Stimulated activated CD4-positive, alpha-beta T cell treated with anti-CD3 and anti-CD28 coated beads, Interleukin-12 subunit alpha, Interleukin-12 subunit beta, amount 100 ng/mL, for 24 hours (primary cell): ENCODE measurements around the gene CA9.

ENCODE experiments used
- DNase-seq, 2 experiments: peaks; one replicate each; pipeline ENCODE4 v3.0.0-alpha.2; 2020; ENCODE audit warnings: low read depth in 2 of 2

CA9 gene

DNA sequence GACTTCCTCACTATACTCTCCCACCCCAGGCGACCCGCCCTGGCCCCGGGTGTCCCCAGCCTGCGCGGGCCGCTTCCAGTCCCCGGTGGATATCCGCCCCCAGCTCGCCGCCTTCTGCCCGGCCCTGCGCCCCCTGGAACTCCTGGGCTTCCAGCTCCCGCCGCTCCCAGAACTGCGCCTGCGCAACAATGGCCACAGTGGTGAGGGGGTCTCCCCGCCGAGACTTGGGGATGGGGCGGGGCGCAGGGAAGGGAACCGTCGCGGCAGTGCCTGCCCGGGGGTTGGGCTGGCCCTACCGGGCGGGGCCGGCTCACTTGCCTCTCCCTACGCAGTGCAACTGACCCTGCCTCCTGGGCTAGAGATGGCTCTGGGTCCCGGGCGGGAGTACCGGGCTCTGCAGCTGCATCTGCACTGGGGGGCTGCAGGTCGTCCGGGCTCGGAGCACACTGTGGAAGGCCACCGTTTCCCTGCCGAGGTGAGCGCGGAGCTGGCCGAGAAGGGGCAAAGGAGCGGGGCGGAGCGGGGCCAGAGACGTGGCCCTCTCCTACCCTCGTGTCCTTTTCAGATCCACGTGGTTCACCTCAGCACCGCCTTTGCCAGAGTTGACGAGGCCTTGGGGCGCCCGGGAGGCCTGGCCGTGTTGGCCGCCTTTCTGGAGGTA is 2.1 kb downstream of the CA9 start:
- DNase-seq = no peak

DNA sequence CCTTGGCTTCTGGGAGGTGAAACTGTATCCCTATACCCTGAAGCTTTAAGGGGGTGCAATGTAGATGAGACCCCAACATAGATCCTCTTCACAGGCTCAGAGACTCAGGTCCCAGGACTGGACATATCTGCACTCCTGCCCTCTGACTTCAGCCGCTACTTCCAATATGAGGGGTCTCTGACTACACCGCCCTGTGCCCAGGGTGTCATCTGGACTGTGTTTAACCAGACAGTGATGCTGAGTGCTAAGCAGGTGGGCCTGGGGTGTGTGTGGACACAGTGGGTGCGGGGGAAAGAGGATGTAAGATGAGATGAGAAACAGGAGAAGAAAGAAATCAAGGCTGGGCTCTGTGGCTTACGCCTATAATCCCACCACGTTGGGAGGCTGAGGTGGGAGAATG is 5.4 kb downstream of the CA9 start:
- no peak for DNase-seq

DNA sequence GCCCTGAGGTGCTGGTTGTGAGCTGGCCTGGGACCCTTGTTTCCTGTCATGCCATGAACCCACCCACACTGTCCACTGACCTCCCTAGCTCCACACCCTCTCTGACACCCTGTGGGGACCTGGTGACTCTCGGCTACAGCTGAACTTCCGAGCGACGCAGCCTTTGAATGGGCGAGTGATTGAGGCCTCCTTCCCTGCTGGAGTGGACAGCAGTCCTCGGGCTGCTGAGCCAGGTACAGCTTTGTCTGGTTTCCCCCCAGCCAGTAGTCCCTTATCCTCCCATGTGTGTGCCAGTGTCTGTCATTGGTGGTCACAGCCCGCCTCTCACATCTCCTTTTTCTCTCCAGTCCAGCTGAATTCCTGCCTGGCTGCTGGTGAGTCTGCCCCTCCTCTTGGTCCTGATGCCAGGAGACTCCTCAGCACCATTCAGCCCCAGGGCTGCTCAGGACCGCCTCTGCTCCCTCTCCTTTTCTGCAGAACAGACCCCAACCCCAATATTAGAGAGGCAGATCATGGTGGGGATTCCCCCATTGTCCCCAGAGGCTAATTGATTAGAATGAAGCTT is 6.1 kb downstream of the CA9 start:
- no peak for DNase-seq

- no peak for DNase-seq
Observed at GRCh38 chr9:35680331-35681105, 6.8 kb downstream of the CA9 start.

GRCh38 chr9:35681341-35682002 is 7.7 kb downstream of the CA9 start:
- no peak for DNase-seq

DNA sequence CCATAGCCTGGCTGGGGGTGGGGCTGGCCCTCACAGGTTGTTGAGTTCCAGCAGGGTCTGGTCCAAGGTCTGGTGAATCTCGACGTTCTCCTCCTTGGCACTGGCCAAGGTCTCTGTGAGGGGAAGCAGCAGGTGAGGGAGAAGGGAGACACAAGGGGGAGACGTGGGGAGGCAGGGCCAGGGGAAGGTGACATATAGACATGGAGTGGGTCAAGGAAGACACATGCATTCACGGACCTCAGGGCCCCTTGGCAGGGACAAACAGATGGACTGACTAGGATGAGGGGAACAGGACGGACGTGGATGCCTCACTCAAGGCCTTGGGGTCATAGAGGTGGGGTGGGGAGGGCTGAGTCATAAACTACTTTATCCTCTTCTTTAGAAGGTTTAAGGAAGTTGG is 8.3 kb downstream of the CA9 start:
- DNase-seq = no peak

- no peak for DNase-seq
Observed at GRCh38 chr9:35682520-35683315, 9.0 kb downstream of the CA9 start.

- DNase-seq = no peak
Observed at GRCh38 chr9:35683323-35683722, 9.6 kb downstream of the CA9 start.

DNA sequence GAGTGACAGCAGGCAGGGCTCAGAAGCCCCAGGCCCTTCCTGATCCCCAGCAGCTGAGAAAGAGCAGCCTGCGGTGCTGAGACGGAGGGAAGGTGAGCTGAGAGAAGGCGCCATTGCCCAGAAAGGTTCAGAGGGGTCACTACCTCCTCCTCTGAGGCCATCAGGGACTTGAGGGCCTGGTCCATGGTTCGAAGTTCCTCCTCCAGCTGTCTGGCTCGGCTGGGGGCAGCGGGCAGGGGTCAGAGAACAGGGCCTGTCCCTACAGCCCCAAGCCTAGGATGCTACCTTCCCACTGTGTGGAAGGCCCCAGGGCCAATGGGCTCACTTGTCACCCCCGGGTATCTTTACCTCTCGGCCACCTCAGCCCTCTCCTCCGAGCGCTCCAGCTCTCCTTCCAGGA is 11.2 kb downstream of the CA9 start:
- no peak for DNase-seq

DNA sequence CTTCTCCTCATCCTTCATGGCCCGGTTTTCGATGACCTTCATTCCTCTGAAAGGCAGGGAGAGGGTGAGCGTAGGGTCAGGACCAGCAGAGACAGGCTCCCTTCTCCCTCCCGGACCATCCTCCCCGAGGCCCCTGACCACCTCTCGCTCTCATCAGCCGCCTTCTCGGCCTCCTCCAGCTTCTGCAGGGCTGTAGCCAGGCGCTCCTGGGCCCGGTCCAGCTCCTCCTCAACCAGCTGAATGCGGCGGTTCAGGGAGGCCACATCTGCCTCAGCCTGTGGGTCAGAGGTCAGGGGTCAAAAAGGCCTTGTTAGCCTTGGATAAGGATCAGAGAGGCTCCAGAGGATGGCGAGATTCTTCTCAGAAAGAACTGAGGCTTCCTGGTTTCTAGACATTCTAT is 11.8 kb downstream of the CA9 start:
- DNase-seq = no peak

DNA sequence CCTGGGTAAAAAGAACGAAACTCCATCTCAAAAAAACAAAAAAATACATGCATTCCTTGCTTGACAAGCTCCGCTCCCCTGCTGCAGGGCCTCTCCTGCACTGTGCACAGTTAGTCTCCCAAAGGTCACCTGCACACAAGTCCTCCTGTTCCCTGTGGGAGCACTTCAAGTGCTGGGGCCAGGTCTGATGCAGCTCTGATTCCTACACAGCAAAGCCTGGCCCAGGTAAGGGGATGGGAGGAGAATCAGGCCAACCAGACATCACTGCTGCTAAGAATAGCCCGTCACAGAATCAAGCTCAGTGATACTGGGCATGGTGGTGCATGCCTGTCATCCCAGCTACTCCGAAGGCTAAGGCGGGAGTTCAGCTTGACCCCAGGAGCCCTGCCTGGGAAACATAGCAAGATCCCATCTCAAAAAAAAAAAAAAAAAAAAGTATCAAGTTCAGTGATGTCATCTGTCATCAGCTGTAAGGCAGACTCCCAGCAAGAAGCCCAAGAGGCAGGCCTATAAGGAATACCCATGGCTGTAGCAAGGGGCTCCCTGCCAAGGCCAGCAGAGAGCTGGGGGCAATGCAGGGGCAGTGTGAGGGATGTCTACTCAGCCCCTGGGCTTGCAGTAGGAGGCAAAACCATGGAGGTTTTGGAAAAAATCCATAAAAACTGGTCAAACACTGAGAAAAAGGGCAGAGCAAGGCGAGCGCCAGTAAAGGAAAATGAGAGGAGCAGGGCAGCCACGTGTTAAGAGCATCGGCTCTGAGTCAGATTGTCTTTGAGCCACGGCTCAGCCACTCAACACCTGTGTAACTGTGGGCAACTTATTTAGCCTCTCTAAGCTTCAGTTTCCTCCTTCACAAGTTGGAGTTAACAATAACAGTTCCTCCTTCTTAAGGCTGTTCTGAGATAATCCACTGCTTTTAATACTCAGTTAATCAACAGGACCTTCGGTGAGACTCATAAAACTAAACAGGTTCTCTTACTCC is 12.8 kb downstream of the CA9 start:
- no peak for DNase-seq

GRCh38 chr9:35687306-35687705 is 13.6 kb downstream of the CA9 start:
- no peak for DNase-seq

DNA sequence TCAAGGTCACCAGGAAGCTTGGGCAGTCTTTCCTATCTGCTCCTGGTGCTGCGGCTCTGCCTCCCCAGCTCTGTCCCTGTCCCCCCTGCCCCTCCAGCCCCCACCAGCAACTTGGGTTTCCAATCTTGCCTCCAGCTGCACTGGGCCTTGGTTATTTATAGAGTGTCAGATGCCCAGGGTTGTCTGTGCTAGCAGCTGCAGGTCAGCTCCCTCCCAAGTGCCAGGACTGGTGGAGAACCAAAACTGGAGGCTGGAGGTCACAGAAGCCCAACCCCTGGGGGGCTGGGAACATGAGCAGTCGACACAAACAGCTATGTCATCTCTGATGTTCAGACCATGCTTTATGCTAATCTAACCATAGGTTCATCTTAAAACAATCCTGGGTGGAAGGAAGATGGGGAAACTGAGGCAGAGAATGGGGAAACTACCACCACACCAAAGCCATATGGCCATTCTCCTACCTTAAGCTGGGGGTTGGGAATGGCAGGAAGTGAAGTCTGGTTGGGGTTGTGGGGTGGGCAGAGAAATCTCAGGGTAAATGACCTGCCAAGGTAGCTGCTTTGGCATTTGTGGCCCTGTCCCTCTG is 14.3 kb downstream of the CA9 start:
- DNase-seq = no peak

DNA sequence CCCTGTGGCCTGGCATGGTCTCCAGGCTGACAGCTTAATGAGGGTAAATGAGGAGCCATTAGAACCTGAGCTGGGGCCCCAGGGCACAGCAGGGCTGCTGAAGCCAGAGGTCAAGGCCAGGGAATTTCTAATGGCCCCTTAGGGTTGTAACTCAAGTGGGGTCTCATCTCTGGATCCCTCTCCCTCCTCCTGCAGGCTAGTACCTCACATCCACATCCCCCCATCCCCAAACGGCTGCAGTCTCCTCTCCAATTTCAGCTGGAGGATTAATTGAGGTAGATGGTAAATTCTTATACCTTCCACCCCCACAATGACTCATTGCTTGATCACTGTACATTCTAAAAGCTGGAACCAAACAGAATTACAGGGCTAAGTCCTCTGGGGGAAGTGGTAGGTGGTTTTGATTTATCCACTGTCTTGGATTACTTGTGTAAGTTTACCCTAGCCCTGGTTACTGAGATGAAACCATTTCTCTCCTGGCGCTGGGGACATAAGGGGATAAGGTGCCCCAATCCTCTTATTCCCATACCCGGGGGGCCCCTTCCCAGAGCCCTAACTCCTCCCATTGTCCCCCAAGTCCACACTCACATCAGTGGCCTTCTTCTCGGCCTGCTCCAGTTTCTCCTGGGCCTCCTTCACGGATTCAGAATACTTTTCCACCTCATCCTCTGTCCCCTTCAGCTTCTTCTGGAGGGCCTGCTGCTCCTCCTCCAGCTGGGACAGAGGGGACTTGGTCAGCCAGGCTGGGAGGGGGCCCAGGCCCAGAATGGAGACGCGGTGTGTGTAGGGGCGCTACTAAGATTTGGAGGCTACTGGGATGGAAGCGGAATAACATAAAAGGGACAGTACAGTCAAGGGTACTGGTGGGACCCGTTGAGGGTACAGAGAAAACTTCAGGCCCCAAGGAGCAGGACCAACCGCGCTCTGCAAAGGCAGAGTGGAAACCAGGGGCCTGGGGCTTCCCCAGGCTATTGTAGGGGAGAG is 15.1 kb downstream of the CA9 start:
- no peak for DNase-seq

DNA sequence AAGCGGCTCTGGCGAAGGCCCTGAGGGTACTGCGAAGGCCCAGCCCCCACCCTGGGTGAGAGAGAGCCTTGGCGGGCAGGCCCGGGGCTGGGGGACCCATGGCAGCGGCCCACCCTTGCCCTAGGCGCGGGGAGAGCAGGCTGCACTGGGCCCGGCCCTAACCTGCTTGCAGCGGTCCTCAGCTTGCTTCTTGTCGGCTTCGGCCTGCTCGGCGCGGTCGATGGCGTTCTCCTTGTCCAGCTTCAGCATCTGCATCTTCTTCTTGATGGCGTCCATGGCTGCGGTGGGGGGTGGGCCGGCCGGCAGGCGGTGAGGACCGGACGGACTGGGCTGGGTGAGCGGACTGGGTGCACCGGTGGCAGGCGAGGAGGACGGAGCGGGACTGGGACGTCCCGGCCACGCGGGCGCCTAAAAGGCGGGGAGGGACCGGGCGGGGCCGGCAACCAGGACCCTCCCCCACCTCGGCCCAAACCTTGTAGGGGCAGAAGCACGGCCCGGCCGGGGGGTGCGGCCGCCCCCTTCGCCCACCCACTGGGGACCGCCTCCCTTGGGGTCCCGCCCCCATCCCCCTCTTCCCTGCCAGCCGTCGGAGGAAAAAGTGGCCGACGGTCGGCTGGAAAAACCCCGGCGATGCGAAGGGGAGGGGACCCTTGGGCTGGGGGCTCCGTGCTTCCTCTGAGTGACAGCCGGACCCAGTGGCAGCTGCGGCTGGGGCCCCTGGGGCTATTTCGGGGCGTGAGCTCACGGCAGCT is 16.0 kb downstream of the CA9 start, which contains the start of gene TPM2:
TSS of gene TPM2 (minus strand) at position 384 of the 752 bp plus-strand sequence. CDS start at position 276, 108 bp downstream.
- DNase-seq = no peak

DNA sequence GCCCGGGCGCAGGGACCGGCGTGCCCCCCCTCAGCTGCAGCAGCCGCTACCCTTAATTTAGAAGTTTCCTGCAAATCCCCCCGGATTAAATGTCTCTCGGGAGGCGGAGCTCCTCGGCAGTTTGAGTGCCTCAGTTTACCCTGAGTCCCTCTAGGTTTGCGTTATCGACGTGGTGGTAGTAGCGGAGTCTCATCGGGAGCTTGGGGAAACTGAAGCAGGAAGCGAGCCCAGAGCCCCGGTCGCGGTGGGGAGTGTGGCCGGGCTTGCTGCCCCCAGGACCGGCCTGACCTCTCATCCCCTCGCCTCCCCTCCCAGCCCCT is 16.5 kb downstream of the CA9 start:
- no peak for DNase-seq

- peak in 1 of 2 experiments; percentile 45 for DNase-seq
Observed at GRCh38 chr9:35690614-35691333, 17.0 kb downstream of the CA9 start.

DNA sequence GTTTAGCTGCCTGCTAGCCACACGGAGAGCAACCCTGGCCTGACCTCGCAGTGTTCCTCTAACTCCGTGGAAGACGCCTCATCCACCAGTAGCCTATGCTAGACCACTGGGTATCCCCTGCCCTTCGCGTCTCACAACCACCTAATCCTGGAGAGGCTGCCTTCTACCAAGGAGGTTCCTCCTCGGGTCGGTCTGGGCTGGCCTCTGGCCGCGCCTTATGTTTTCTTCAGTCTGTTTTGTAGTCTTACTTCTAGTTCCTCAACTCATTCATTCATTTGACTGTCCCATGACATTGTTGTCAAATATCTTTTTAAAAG is 17.6 kb downstream of the CA9 start:
- no peak for DNase-seq
